GM21576 (cell line): Measurements from ENCODE around the gene BRDT.

ENCODE experiments used
- ATAC-seq: cut with Tn5 transposase; IDR thresholded peaks from one replicate; pipeline ENCODE4 v1.9.1; 2021; ENCODE audit warnings: mild to moderate bottlenecking, moderate library complexity; ENCODE audit not compliant: unreplicated experiment

Gene BRDT

GRCh38 chr1:91949356-91949699 lies at the start of gene BRDT:
BRDT (plus strand) TSS chr1:91949401; CDS start chr1:91962755, 13,354 bp downstream.
- no peak for ATAC-seq

GRCh38 chr1:91900562-91900961 lies 48.6 kb upstream of the BRDT start:
- no peak for ATAC-seq

GRCh38 chr1:91901231-91901630 lies 48.0 kb upstream of the BRDT start:
- ATAC-seq: no peak

- ATAC-seq: no peak
Observed at GRCh38 chr1:91912266-91912665, 36.9 kb upstream of the BRDT start.

GRCh38 chr1:91913018-91913417 lies 36.2 kb upstream of the BRDT start:
- no peak for ATAC-seq

GRCh38 chr1:91916046-91916445 lies 33.2 kb upstream of the BRDT start:
- ATAC-seq: no peak

GRCh38 chr1:91916811-91917460 lies 32.3 kb upstream of the BRDT start:
- ATAC-seq: no peak

GRCh38 chr1:91919962-91920361 lies 29.2 kb upstream of the BRDT start:
- ATAC-seq: no peak

- no peak for ATAC-seq
Observed at GRCh38 chr1:91924146-91924545, 25.1 kb upstream of the BRDT start.

GRCh38 chr1:91925644-91926435 lies 23.4 kb upstream of the BRDT start:
- no peak for ATAC-seq

- ATAC-seq: no peak
Observed at GRCh38 chr1:91928026-91928425, 21.2 kb upstream of the BRDT start.

GRCh38 chr1:91929250-91929649 lies 20.0 kb upstream of the BRDT start:
- ATAC-seq: no peak

GRCh38 chr1:91937613-91938012 lies 11.6 kb upstream of the BRDT start:
- ATAC-seq: no peak

- no peak for ATAC-seq
Observed at GRCh38 chr1:91940496-91940895, 8.7 kb upstream of the BRDT start.

- ATAC-seq: no peak
Observed at GRCh38 chr1:91944087-91944486, 5.1 kb upstream of the BRDT start.

- ATAC-seq: no peak
Observed at GRCh38 chr1:91948097-91948496, 1.1 kb upstream of the BRDT start.

- no peak for ATAC-seq
Observed at GRCh38 chr1:91948501-91949355, 473 bp upstream of the BRDT start.

- ATAC-seq: no peak
Observed at GRCh38 chr1:91952187-91952586, 3.0 kb downstream of the BRDT start.

GRCh38 chr1:91958926-91959325 lies 9.7 kb downstream of the BRDT start:
- no peak for ATAC-seq

GRCh38 chr1:91968334-91968733 lies 19.1 kb downstream of the BRDT start:
- no peak for ATAC-seq

- ATAC-seq: no peak
Observed at GRCh38 chr1:91979383-91979782, 30.2 kb downstream of the BRDT start.

GRCh38 chr1:91980663-91981062 lies 31.5 kb downstream of the BRDT start:
- no peak for ATAC-seq
